ENCODE results near the gene SP8. TPM values are rescaled to one million over a fixed set of nuclear protein-coding genes. Genes with fewer than 3 reads are reported as not detected.

Gene SP8
- total RNA-seq, 1 donor from 2014 or later: not detected

GRCh38 chr7:20783700-20784387 is 2.8 kb downstream of the SP8 start:
- Histone ChIP-seq H3K4me3 (peak overlapping the region; percentile 43 to 57), H3K4me1 (peaks cover 4 to 12% of the 10 kb centered on the region in 2 donors), H3K36me3 (no peaks in the 10 kb centered on the region), H3K27ac (no peak overlapping the region), H3K9me3 (no peaks in the 10 kb centered on the region), H3K27me3 (peaks cover 45% of the 10 kb centered on the region)
- intact Hi-C loops (cut with DNase I): loop anchor here (5.0 kb wide), 1 partner anchor 643 kb away; the partner anchor contains the start of gene SP4
- no peak for TF ChIP-seq CTCF (IDR thresholded peaks at IDR 0.05)
- no peak for DNase-seq (ENCODE audit: low spot score in 2 of 2)

DNA sequence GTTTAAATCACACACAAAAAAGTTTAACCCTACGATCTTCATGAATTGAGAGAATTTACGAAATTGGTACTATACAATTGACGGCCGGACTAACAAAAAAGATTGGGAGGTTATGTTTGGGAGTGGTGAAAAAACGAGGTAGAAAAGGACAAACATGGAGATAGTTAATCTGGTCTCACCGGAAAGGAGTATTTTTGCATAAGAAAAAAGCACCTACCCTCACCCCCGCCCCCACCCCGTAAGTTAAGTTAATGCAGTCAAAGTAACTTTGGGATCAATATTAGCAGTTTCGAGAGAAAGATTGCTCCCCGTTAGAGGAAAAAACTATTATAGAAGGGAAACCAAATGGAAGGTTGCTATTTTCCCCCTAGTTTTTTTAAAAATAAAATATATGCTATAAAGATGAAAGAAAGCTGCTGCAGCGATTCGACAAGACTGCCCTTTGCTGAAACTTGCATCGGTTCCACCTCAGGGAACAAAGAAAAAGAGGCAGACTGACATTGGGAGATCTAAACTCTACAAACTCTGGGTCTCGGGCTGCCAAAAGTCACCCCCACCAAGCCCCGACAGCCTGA is 3.5 kb downstream of the SP8 start:
- no peak for DNase-seq (ENCODE audit: low spot score in 2 of 2)
- no peak overlapping the region for H3K27ac ChIP-seq
- no peak for TF ChIP-seq CTCF (IDR thresholded peaks at IDR 0.05)
- H3K4me1 ChIP-seq: peaks cover 4 to 12% of the 10 kb centered on the region in 2 donors
- intact Hi-C loops (cut with DNase I): loop anchor here (5.0 kb wide), 1 partner anchor 644 kb away; the partner anchor contains the start of gene SP4
- H3K36me3 ChIP-seq: no peaks in the 10 kb centered on the region
- no peaks in the 10 kb centered on the region for H3K9me3 ChIP-seq
- H3K4me3 ChIP-seq: no peak overlapping the region
- H3K27me3 ChIP-seq: peaks cover 46% of the 10 kb centered on the region

DNA sequence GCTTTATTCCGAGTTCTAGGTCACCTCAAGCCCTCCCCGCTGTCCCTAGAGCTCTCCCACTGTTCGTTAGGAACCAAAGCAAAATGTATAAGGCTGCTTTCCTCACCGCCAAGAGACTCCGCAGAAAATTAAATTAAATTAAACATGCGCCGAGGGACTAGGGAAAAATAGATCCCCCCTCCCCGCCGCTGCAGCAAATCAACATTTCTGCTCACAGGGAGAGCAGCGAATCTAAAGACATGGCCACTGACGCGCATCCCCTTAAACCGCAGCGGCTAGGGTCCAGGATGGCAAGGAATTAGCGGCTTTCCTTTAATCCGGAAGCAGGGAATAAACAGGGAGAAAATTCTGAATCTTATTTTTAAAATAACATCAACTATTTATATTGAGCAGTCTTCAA is 7.6 kb downstream of the SP8 start:
- H3K36me3 ChIP-seq: no peaks in the 10 kb centered on the region
- no peaks in the 10 kb centered on the region for H3K9me3 ChIP-seq
- H3K27ac ChIP-seq: no peak overlapping the region
- intact Hi-C loops (cut with DNase I): no loop called here
- peaks cover 18% of the 10 kb centered on the region for H3K27me3 ChIP-seq
- DNase-seq (ENCODE audit: low spot score in 2 of 2): no peak
- no peak overlapping the region for H3K4me3 ChIP-seq
- TF ChIP-seq CTCF (IDR thresholded peaks at IDR 0.05): no peak
- H3K4me1 ChIP-seq: peaks cover 0 to 2% of the 10 kb centered on the region in 2 donors

GRCh38 chr7:20778063-20778721 is 8.5 kb downstream of the SP8 start:
- H3K36me3 ChIP-seq: no peaks in the 10 kb centered on the region
- H3K4me3 ChIP-seq: peak overlapping the region; percentile 36 to 53
- peaks cover 18% of the 10 kb centered on the region for H3K27me3 ChIP-seq
- H3K9me3 ChIP-seq: no peaks in the 10 kb centered on the region
- intact Hi-C loops (cut with DNase I): no loop called here
- H3K27ac ChIP-seq: no peak overlapping the region
- peaks cover 0 to 2% of the 10 kb centered on the region in 2 donors for H3K4me1 ChIP-seq
- TF ChIP-seq CTCF (IDR thresholded peaks at IDR 0.05): peak; percentile 22 to 35 (median 27)
- no peak for DNase-seq (ENCODE audit: low spot score in 2 of 2)

DNA sequence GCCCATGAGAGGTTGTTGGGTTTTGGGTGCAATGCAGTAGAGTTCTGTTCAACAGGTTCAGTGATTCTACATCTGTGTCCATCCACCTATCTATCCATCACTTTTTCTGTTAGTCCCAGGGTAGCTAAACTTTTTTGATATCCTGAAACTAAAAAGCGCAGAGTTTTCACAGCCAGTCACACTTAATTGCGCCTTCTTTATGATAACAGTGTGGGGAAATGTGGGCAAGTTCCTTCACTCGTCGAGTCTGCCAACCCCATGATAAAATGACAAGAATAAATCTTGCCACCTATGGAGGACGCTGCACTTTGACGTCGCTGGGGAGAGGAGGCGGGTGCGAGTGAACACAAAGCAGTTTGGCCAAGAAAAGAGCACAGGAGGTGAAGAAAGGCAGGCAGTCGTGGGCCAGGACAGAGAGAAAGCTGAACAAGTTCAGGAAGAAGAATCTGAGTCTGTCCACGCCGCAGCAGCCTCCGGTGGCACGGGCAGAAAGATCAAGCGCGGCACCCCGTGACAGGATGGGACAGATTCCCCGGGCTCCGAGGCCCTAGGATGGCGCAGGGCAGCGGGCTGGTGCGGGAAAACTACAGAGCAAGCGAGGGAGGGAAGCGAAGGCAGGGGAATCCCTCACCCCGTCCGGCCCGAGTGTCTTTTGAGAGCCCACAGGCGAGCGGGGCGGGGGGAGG is 9.2 kb downstream of the SP8 start:
- Histone ChIP-seq H3K4me1 (peaks cover 0 to 2% of the 10 kb centered on the region in 2 donors), H3K4me3 (peak overlapping the region; percentile 36 to 53), H3K36me3 (no peaks in the 10 kb centered on the region), H3K27me3 (peaks cover 18% of the 10 kb centered on the region), H3K9me3 (no peaks in the 10 kb centered on the region), H3K27ac (no peak overlapping the region)
- DNase-seq (ENCODE audit: low spot score in 2 of 2): no peak
- intact Hi-C loops (cut with DNase I): no loop called here
- no peak for TF ChIP-seq CTCF (IDR thresholded peaks at IDR 0.05)

Data from ascending aorta (tissue), 2 donors.